GM10248 (cell line): ENCODE results near the gene PLEKHM3.

Experiments
- CTCF ChIA-PET: fragments of 300-600 bp; sonication (Branson Sonifier 250); formaldehyde crosslinking; extraction: SDS; loops from one replicate; lab custom pipeline; 2021; ENCODE audit warnings: antibody characterized with exemption; lab: Yijun Ruan, JAX
- POLR2A ChIA-PET: fragments of 350-650 bp; sonication (Branson Sonifier 250); formaldehyde crosslinking; extraction: SDS; loops from one replicate; lab custom pipeline; 2020; ENCODE audit warnings: antibody characterized with exemption; lab: Yijun Ruan, JAX
- DNase-seq: peaks from one replicate; pipeline ENCODE4 v3.0.0; 2012; ENCODE audit errors: extremely low spot score
- CTCF ChIP-seq: IDR thresholded peaks from 2 replicates; pipeline ENCODE4 v1.5.1; 2012; ENCODE audit warnings: mild to moderate bottlenecking, low read depth; ENCODE audit errors: extremely low read depth, missing control alignments, control extremely low read depth

Gene PLEKHM3

GRCh38 chr2:207848545-207848928 lies 176.8 kb downstream of the PLEKHM3 start:
- TF ChIP-seq CTCF = no peak
- POLR2A ChIA-PET = no interaction called here
- CTCF ChIA-PET = interaction anchor here (1.1 to 1.6 kb wide), 2 partner anchors 12 to 104 kb away, joined by 3 read pairs; no protein-coding TSS in a partner anchor
- no peak for DNase-seq

- no peak for TF ChIP-seq CTCF
- POLR2A ChIA-PET = no interaction called here
- DNase-seq = no peak
Observed at GRCh38 chr2:207847807-207848544, 177.4 kb downstream of the PLEKHM3 start.

GRCh38 chr2:207847098-207847806 lies 178.1 kb downstream of the PLEKHM3 start:
- no peak for TF ChIP-seq CTCF
- no peak for DNase-seq
- ChIA-PET CTCF (interaction anchor here (1.5 kb wide), 1 partner anchor 24 kb away, joined by 3 read pairs; no protein-coding TSS in a partner anchor), POLR2A (no interaction called here)

More at GRCh38 chr2:207847807-207848544, 177.4 kb downstream of the PLEKHM3 start:
- CTCF ChIA-PET = interaction anchor here (1.1 to 1.6 kb wide), 2 partner anchors 12 to 105 kb away, joined by 3 read pairs; no protein-coding TSS in a partner anchor

GRCh38 chr2:207845202-207845864 lies 180.0 kb downstream of the PLEKHM3 start:
- TF ChIP-seq CTCF = no peak
- ChIA-PET CTCF (interaction anchor here (1.1 to 1.5 kb wide), 3 partner anchors 10 to 41 kb away, joined by 3 read pairs; no protein-coding TSS in a partner anchor), POLR2A (no interaction called here)
- no peak for DNase-seq

- TF ChIP-seq CTCF = no peak
- CTCF ChIA-PET = interaction anchor here (1.1 kb wide), 1 partner anchor 40 kb away, joined by 3 read pairs; no protein-coding TSS in a partner anchor
- DNase-seq = no peak
- POLR2A ChIA-PET = no interaction called here
Observed at GRCh38 chr2:207844648-207845047, 180.7 kb downstream of the PLEKHM3 start.

GRCh38 chr2:207840101-207840500 lies 185.2 kb downstream of the PLEKHM3 start:
- ChIA-PET CTCF (no interaction called here), POLR2A (no interaction called here)
- no peak for TF ChIP-seq CTCF
- no peak for DNase-seq
